Measurements from ENCODE around the gene OSBPL7.

Gene OSBPL7

GRCh38 chr17:47760409-47761140 is 61.0 kb downstream of the OSBPL7 start:
- DNase-seq (ENCODE audit: low spot score) = no peak

GRCh38 chr17:47757386-47757785 is 64.2 kb downstream of the OSBPL7 start:
- no peak for DNase-seq (ENCODE audit: low spot score)

Measured in kidney tubule cell (primary cell).